Right renal pelvis (tissue), 4 donors: Measurements from ENCODE around the gene CYP4F11. TPM values are rescaled to one million over a fixed set of nuclear protein-coding genes. Genes with fewer than 3 reads are reported as not detected.
A peak's percentile ranks its signal among the peaks of the same experiment; 100 is the strongest.
"Not testable (repeated sequence)": the region's sequence is repeated elsewhere in the genome, so short reads cannot be mapped to it uniquely, and the experiment has no call there.

Experiments used
- DNase-seq, 4 donors: peaks; one replicate each; pipeline ENCODE4 v3.0.0-alpha.2; 2013; ENCODE audit warnings: low read depth in 4 of 4, low spot score in 3 of 4, missing footprints in 1 of 4
- polyA plus RNA-seq, 4 donors: library from polyadenylated mRNA; unstranded; fragments of 120-200 nt; gene quantifications; one replicate each; pipeline ENCODE4 v1.2.1, GENCODE V29; 2013; ENCODE audit not compliant: insufficient read length in 4 of 4

CYP4F11 gene, protein sequence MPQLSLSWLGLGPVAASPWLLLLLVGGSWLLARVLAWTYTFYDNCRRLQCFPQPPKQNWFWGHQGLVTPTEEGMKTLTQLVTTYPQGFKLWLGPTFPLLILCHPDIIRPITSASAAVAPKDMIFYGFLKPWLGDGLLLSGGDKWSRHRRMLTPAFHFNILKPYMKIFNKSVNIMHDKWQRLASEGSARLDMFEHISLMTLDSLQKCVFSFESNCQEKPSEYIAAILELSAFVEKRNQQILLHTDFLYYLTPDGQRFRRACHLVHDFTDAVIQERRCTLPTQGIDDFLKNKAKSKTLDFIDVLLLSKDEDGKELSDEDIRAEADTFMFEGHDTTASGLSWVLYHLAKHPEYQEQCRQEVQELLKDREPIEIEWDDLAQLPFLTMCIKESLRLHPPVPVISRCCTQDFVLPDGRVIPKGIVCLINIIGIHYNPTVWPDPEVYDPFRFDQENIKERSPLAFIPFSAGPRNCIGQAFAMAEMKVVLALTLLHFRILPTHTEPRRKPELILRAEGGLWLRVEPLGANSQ
- polyA plus RNA-seq, result 1 to 10 TPM in 1 of 4 donors, under 1 TPM in 1, not detected in 2; 0.41 to 1.1 TPM

GRCh38 chr19:15934332-15935078 is at the start of gene CYP4F11:
TSS of gene CYP4F11 (minus strand) at chr19:15934529. CDS start at chr19:15934408, 121 bp downstream.
- DNase-seq, result peak in 1 of 4 donors; percentile 11

GRCh38 chr19:15979293-15979692 is 45.0 kb upstream of the CYP4F11 start:
- DNase-seq, result no peak

DNA sequence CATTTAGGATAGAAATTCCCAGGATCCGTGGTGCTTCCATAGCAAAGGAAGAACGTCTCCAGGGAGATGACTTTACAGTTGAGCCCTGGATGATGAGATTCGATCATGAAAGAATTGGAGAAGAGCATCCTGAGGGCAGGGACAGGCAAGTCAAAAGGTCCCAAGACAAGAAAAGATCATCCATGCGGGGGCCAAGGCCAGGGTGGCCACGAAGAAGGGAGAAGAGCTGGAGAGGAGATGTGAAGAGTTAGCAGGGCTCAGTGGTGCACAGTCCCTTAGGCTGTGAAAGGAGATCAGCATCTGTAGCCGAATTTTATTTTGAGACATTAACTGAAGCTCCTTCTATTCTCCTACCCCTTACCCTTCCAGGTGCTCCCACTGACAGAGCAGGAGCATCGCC is 43.4 kb upstream of the CYP4F11 start:
- no peak for DNase-seq

DNA sequence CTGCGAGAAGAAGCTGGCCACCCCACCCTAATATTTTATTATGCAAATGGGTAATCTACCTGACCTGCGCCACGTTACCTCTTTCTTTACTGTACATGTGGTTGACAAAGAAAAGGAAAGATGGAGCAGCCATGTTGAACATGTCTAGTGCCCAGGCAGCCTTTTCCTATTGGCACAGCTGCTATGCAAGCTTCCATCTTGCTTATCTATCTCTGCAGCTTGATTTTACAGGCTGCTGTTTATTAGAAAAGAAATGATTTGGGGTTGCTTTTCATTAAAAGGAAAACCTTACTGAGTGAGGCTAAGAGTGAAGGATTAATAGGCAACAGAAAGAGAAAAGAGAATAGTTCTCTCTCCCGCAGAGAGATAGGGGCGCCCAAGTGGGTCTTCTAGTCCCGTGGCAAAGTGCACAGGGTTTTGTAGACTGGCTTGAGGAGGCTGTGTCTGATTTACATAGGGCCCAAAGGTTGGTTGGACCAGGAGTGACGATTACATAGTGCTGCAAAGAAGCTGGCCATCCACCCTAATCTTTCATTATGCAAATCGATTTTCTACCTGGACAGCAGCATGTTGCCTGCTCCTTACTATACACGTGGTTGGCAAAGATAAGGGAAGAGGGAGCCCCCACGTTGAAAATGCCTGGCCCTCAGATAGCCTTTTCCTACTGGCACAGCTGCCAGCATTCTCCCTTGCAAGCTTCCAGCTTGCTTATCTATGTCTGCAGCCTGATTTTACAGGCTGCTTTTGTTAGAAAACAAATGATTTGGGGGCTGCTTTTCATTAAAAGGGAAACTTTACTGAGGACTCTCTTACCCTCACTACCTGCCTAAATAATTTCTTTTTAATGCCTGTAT is 42.7 kb upstream of the CYP4F11 start:
- no peak for DNase-seq

GRCh38 chr19:15974856-15975255 is 40.5 kb upstream of the CYP4F11 start:
- DNase-seq, result no peak

DNA sequence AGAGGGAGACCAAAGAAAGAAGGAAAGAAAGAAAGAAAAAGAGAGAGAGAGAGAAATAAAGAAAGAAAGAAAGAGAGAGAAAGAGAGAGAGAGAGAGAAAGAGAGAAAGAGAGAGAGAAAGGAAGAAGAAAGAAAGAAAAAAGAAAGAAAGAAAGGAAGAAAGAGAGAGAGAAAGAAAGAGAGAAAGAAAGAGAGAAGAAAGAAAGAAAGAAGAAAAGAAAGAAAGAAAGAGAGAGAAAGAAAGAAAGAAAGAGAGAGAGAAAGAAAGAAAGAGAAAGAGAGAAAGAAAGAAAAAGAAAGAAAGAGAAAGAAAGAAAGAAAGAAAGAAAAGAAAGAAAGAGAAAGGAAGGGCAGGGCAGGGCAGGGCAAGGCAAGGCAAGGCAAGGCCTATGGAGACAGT is 37.7 kb upstream of the CYP4F11 start:
- DNase-seq, result not testable (repeated sequence)

GRCh38 chr19:15971224-15971780 is 37.0 kb upstream of the CYP4F11 start:
- DNase-seq, result no peak

DNA sequence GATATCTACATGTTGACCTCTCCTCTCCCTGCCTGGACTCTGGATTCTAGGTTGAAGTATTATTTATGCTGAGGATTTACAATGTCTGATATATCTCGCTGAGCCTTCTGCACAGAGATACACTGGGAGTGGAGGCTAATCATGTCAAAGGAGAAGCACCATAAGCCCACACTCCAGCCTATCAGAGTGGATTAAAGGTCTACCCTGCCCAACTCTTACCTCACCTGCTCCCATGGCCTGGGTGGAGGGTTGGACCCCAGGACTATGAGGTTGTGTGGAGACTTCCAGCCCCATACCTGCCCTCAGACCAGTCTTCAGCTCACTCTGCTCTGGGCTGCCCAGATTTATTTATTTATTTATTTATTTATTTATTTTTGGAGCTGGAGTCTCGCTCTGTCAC is 29.9 kb upstream of the CYP4F11 start:
- DNase-seq, result no peak

DNA sequence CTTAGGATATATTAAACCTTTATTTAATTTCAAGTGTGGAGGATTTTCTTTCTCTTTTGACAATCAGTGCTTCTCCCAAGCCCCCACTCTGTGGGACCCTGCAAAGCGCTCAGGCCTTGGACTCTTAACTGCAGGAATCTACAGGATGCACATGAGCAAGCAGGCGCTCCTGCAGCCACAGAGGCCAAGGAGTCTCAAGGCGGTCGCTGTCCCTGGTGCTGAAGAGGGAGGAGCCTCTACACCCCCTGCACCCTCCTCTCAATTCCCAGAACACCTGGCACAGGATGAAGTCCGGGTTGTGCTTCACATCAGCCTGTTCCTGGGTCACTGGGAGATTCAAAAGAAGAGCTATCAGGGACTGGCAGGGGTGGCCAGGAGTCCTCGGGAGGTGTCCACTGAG is 28.0 kb upstream of the CYP4F11 start:
- DNase-seq, result no peak

- DNase-seq, result no peak
These were observed 20.5 kb upstream of the CYP4F11 start for GRCh38 chr19:15954820-15955219.

DNA sequence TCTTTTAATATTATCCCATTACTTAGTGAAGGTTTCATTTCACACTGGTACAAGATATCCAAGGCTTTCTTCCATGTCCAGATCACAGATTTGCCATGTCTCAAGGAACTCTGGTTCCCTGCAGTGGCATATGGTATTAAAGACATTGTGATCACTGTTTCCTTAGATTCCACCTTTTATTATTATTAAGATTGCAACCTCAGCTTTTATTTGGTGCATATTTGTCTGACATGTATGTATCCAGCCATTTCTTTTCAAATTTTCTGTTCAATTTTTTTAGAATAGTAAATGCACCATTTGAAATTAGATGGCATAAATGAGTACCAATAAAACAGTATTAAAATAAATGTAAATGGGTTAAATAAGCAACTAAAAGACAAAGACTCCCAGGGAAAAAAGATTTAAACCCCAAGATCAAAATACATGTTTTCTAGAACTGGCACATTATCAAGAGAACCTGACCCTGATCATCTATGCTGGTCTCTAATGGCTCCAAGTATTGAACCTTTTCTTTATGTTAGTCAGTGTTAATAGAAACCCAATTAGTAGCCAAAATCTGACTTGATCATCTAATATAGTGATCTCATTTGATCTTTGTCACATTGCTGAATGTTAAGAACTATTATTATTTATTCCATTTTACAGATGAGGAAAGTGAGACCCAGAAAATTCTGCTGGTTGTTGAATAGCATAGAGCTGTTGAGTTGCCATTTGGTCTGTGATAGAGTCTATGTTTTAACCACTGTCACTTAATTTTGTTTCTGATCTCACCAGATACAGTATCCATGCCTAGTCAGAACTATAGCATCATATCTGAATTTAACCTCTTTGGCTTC is 14.1 kb upstream of the CYP4F11 start, which contains the start of gene OR10H4:
Gene OR10H4 (plus strand): TSS at position 786 of the 836 bp plus-strand sequence. CDS start 0 bp downstream, at position 786.
- no peak for DNase-seq

DNA sequence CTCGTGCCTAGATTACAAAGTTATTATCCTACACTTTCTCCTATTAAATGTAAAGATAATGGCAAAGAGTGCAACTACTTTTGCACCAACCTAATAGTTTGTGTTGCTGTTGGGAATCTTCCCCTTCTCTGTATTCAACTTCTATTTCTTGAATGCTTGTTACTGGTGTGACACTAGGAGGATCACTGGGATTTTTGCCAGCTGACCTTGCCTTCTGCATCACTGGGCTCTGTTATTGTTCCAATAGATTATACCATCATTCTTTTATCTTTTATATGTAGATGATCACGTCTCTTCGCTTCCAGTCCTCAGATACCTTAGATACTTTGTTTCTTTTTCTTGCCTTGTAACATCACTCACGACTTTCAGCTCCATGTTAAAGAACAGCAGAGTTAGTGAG is 11.0 kb upstream of the CYP4F11 start:
- DNase-seq, result no peak

DNA sequence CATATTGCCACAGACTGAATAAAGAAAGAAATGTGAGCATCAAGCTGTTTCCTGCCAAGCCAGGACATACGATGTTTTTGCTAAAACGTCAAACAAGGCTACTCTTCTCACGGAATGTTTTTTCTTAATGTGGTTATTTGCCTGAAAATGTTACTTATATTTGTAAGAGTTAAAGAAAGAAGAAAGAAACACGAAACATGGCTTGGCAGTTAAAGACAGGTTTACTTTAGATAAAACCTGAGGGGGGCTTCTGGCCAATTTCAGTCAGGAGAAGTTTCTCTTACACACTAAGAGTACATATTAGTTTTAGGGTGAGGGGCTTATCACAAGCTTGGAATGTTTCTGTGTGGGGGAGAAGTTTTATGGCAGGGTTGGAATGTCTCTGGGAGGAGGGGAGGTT is 10.1 kb upstream of the CYP4F11 start:
- no peak for DNase-seq

GRCh38 chr19:15937771-15938170 is 3.4 kb upstream of the CYP4F11 start:
- DNase-seq, result no peak

GRCh38 chr19:15936950-15937349 is 2.6 kb upstream of the CYP4F11 start:
- DNase-seq, result no peak

- DNase-seq, result no peak
These were observed 1.8 kb upstream of the CYP4F11 start for GRCh38 chr19:15936173-15936572.

DNA sequence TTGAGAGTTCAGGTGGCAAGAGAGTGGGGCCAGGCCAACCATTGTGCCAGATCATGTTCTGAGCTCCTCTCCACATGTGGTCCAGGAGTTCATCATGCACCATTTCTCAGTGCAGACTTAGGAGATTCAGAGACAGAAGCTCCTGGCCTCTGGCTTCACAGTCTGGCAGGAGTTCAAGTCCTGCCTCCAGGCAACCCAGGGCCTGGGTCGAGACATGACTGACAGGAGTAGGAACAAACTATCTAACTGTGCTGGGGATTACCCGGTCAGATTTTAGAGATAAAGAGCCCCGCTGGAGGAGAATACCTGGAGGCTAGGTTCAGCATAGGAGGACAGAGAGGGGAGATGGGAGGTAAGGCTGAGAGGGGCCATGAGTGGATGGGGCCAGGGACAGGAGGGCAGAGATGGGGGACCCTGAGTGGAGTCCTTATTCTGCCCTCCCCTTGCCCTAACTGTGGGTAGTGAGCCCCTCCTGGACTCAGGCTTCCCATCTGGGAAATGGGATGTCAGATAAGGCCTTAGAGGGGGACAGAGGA is 906 bp upstream of the CYP4F11 start:
- DNase-seq, result no peak

DNA sequence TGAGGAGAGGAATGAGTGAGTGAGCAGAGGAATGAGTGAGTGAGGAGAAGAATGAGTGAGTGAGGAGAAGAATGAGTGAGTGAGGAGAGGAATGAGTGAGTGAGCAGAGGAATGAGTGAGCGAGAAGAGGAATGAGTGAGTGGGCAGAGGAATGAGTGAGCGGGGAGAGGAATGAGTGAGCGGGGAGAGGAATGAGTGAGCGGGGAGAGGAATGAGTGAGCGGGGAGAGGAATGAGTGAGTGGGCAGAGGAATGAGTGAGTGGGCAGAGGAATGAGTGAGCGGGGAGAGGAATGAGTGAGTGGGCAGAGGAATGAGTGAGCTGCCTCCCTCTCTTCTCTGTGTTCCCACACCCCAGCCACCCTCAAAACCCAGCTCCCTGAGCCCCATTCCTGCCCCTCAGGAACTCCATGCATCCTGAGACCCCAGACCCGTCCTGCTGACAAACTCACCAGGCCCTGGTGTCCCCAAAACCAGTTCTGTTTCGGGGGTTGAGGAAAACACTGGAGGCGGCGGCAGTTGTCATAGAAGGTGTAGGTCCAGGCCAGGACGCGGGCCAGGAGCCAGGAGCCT is 483 bp downstream of the CYP4F11 start:
- DNase-seq, result not testable (repeated sequence)

GRCh38 chr19:15928321-15928720 is 6.0 kb downstream of the CYP4F11 start:
- DNase-seq, result no peak
